Activated effector memory CD4-positive, alpha-beta T cell treated with anti-CD3 and anti-CD28 coated beads, Interleukin-2, amount 50 U/mL, for 16 hours (primary cell): ENCODE results near the gene PHC3.
A peak's percentile ranks its signal among the peaks of the same experiment; 100 is the strongest.

ENCODE experiments used
- DNase-seq: peaks from one replicate; pipeline ENCODE4 v3.0.0-alpha.2; 2020

Gene PHC3

DNA sequence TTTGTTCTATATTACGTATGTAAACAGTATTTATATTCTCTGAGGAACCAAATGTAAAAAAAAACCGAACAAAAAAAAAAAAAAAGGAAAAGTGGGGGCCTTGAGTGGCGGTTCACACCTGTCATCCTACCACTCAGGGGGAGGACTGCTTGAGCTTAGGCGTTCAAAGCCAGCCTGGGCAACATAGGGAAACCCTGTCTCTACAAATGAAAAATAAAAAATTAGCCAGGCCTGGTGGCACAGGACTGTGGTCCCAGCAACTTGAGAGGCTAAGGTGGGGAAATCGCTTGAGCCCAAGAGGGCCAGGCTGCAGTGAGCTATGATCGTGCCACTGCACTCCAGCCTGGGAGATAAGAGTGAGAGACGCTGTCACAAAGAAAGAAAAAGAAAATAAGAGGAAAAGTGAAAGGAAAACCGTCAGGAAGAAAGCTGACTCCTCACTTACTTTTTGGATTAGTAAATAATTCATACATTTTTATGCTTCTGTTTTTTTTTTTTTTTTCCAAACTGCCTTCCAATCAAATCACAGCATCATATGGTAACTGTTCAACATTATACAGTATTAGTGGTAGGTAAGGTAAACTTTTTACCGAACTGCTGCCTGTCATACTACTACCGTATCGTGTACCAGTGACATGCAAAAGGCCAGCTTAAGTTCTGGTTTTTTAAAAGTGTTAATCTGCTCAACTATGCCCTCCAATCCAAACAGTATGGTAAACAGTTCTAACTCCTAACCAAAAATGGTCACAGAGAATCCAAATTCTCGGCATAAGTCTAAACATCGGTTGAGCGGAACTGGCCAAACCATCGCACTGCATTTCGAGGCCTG is 1.2 kb downstream of the PHC3 start:
- DNase-seq, result peak; percentile 66

DNA sequence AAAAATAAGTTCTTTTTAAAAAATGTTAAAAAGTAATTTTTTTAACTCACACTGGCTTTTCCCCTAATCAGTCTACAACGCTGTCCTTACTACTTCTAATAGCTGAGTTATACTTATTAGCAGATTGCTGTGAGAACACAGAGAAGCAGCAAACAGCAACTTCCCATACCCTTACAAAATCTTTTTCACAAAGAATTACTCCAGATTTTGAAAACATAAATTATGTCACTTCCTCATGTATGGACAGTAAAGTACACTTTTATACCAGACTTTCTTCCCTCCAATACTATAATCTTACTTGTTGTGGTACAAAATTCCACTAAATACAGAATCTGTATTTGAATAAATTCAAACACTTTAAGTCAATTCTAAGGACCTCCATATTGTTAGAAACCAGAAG is 2.1 kb downstream of the PHC3 start:
- DNase-seq, result no peak

DNA sequence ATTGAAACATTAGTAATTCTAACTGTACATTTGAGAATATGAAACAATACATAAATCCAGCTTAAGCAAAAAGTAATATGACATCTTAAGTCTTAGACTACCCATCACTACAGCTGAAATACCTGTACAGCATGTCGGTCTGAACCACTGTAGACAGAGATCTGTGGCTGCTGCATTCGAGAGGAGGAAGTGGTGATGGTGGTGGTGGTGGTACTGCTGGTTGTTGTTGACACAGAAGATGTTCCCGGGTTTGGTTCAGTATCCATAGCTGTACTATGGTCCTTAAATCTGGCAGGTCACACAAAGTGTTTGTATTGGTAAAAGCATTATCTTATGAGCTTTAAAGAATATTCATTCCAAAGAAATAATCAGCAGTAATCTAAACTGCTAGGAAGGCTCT is 2.9 kb downstream of the PHC3 start:
- peak; percentile 80 for DNase-seq

DNA sequence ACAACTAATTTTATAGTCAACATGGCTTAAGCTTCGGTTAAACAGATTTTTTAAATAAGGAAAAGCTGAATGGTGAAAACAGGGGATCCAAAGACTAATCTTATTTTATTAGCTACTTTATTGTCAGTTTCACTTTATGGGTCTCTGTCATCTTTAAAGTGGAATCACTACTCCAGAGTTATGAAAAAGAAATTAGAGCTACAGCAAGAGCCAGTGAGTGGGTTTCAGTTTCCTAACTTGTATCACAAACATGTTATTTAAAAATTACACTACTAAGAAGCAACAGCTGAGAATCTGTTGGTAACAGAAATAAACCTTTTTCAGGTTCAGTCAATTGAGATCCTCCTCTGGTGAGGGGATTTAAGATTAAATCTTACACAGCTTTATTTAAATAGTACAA is 10.0 kb downstream of the PHC3 start:
- DNase-seq, result no peak

DNA sequence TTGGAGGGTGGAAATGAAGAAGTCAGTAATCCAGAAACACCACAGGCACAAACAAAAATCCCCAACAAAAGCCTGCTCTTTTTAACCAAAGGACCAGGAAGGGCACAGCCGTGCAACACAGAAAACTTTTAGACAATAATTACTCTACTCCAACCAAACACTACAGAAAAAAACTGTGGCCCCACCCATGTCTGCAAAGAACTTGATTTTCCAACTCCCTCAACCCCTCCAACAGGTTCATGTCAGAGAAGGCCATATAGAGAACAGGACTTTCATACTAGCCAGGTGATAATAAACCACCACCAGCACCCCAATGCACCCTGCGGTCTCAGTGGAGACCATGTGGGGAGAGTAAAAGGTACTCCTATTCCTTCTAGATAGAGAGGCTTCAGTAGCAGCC is 16.8 kb downstream of the PHC3 start:
- no peak for DNase-seq

DNA sequence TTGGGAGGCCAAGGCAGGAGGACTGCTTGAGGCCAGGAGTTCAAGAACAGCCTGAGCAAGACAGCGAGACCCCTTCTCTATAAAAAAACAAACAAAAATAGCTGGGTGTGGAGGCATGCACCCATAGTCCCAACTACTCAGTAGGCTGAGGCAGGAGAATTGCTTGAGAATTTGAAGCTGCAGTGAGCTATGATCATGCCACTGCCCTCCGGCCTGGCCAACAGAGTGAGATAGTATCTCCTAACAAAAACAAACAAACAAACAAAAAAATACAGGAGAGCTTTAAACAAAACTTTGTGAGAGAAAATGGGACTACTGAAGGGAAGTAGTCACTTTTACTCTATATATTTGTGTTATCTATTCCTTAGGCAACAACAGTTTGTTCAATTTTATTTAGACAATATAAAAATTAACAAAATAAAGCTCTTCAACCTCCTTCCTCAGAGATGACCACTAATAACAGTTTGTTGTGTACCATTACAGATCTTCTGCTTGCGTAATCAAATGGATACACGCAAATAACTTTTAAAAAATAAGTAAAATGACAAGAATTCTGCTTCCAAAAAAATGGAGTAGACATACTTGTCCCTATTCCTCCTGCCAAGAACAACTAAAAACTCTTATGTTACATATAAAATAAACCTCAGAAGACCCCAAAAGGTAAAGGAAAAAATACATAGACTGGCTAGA is 17.4 kb downstream of the PHC3 start:
- DNase-seq, result no peak

DNA sequence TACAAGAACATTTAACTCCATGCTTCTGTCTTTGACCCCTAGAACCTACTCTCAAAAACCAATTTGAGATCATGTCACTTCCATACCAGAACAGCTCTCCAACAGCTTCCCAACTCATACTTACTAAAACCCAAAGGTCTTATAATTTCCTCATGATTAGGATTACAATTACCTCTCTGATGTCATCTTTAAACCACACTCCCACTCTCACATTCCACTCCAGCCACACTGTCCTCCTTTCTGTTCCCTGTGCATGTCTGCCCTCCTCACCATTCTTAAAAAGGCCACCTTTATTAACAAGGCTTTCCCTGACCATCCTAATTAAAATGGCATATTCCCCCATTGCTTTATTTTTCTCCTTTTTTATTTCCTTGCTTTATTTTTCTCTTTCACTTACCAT is 18.9 kb downstream of the PHC3 start:
- no peak for DNase-seq

DNA sequence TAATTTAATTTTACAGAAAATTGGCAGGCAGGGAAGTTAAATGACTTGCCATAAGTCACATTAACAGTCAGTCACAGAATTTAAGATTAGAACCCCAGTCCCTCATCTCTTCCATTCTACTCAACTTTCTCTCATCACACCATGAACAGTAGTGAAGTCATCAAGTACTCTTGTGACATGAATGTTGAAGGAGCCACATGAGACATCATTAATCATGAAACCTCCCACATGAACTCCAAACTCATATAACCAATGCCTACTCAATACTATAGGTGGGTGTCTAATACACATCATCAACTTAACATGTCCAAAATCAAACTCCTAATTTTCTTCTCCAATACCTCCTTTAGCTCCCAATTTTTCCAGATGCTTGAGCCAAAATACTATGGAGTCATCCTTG is 19.5 kb downstream of the PHC3 start:
- DNase-seq, result no peak

DNA sequence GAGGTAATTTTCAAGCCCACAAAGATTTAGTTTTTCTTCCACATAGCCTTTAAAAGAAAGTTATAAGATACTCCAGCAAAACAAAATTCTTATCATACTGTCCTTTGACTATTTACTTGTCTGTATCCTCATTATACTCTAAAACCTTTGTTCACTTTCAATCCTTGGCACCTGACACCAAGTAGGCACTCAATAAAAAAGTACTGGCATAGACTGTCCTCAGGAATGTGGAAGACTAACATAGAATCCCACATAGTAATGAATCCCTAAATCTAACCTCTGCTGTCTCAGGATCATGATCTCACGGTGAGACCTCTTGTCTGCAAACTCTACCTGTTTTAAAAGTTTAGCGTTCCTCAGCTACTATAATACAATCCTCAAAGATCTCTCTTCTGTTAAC is 21.6 kb downstream of the PHC3 start:
- DNase-seq, result no peak

DNA sequence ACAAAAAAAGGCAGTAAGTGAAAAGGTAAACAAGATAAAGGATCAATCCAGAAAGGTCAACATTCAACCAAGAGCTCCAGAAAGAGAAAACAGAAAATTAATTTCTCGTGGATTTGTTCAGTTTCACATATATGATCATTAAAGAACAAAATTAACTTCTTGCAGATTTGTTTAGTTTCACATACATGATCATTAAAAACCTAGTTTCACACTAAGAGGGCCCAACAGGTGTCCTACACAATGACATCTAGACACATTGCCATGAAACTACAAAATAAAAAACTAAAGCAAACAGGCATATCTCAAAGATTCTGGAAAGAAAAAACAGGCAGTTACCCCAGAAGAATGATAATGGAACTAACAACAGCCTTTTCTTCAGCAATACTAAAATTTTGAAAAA is 22.1 kb downstream of the PHC3 start:
- no peak for DNase-seq

DNA sequence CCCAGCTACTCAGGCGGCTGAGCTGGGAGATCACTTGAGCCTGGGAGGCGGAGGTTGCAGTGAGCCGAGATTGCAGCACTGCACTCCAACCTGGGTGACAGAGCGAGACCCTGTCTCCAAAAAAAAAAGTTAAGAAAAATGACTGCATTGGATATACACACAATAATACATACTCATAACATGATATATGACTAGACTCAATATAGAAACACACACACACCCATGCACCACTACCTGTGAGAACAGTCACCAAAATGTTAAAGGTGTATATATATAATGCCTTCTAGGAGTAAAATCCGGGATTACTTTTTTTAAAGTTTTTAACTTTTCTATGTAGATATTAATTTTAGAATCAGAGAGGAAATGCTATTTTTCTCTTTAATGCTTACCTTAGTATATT is 25.9 kb downstream of the PHC3 start:
- no peak for DNase-seq

DNA sequence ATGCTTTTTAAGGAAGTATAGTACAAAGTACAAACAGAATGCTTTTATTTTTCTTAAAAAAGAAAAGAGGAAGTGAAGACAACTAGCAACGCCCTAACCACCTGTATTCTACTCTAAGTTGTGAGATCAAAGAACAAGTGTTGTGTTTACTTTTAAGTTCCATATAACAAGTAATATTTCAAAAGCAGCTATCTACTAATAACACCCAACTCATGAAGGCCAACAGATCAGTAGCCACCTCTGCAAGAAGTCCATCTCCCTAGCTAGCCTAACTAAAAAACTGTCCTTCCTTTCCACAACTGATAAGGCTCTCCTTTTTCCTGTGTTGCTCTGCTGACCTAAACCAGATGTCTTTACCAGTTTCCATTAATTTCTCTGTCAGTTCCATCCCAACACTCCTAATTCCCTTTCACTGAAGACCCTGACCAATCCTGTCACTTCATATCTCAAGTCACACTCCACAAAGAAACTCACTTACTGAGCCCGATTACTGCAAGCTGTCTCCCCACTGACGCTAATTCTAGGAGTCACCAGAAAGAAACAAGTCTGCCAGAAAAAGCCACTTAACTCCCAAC is 26.9 kb downstream of the PHC3 start:
- DNase-seq, result no peak

DNA sequence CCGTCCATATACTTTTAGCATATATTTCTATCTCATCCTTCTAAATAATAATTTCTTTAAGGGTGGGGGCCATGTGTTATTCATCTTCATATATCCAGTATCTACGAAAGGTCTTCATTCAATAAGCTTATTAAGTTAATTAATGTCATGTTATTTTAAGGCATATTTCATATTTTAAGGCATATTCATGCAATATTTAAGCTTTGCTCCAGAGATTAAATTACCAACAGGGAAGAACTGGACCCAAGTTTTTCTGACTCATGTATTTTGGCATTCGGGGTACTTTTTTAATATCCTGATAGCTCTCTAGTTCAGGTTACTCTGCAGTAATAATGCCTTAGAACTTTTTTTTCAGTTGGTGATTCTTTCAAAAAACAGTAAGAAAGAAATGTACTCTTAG is 27.4 kb downstream of the PHC3 start:
- DNase-seq, result no peak

DNA sequence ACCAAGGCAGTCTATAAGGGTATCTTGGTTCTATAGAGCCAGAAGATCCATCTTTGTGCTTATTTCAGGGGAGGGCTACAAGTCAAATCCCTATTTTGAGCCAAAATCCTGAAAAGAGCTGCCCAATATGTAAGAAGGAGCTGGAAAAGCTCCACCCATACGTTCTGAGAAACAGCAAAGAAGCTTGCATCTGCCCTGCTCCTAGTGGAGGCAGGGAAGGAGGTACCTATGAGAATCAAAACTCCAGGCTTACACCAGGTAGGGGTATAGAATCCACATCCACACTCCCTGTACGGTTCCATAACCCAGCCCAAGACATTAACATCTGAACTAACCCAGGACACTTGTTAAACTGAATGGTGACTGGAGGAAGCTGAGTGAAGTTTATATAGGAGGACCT is 30.0 kb downstream of the PHC3 start:
- no peak for DNase-seq

DNA sequence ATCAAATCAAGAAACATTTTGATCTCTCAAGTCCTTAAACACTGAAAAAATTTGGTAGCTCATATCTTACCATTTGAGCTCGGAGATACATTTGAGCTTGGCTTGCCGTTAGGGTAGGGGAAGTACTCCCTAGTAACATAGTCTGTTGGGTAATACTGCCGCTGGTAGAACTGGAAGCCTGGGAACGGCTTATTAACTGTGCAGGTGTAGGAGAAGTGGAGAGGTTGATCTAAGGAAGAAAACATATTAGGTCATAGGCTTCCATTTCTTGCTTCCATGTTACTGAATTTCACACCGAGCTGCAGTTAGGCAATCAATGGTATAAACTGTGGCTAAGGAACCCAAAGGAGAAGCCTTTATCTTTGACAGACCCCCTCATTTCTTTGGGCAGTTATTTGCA is 32.5 kb downstream of the PHC3 start:
- no peak for DNase-seq

DNA sequence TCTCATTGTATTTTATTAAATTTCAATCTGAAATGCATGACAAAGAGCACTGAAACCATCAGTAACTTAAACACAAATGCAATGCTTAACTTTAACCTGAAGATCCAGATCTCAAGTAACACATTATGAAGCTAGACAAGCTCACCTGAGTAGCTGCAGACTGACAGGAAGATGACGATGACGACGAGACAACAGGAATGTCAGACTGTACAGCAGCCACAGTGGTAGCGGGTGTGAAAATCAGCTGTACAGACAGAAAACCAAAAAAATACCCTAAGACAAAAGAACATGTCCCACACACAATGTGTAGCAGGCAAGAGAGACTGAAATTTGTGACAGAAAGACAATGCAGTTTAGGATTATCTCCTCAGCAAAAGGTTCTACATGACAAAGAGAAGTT is 36.3 kb downstream of the PHC3 start:
- DNase-seq, result no peak

DNA sequence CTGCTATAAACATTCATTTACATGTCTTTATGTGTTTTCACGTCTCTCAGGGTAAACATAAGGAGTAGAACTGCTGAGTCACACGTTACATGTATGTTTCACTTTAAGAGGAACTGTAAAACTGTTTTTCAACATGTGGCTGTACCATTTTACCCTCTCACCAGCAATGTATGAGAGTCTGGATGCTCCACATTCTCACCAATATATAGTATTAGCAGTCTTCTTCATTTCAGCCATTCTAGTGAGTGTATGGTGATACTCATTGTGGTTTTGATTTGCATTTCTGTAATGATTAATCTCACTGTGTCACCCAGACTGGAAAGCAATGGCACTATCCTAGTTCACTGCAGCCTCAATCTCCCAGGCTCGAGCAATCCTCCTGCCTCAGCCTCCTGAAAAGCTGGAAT is 37.1 kb downstream of the PHC3 start:
- DNase-seq, result no peak

DNA sequence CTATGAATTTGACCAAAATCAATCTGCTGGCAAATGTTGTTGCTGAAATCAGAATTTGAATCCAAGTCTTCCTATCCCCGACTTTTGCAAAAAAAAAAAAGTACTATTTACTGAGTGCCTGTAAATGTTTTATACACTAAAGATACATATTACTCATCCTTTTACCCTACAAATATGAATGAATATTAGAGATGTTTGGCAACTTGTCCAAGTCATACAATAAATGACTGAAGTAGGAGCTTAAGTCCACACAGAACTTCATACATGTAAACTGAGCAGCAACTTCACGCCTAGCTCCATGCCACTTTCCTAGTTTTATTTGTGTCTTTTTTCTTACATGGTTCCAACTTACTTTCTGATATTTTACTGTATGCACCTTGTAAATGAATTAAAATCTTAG is 39.2 kb downstream of the PHC3 start:
- no peak for DNase-seq

DNA sequence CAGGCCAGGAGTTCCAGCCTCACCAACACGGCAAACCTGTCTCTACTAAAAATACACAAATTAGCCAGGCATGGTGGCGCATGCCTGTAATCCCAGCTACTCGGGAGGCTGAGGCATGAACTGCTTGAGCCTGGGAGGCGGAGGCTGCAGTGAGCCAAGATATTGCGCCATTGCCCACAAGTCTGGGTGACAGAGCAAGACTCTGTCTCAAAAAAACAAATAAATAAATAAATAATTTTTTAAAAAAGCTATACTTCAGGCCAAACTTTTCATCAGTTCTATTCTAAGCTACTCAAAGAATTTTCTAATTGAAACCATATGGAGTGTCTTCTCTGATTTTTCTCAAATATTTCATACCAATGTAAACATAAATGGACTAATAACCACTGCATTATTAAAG is 43.5 kb downstream of the PHC3 start:
- DNase-seq, result no peak

DNA sequence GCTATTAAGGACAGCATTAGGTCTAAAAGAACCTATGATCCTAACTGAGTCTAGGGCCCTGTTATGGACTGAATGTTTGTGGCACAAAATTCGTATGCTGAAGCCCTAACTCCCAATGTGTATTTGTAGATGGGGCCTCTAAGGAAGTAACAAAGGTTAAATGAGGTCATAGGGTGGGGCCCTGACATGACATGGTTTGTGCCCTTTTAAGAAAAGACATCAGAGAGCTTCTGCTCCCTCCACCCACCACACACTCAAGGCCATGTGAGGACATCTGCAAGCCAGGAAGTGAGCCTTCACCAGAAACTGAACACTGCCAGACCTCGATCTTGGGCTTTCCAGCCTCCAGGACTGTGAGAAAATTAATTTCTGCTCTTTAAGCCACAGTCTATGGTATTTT is 49.2 kb downstream of the PHC3 start:
- DNase-seq, result no peak

DNA sequence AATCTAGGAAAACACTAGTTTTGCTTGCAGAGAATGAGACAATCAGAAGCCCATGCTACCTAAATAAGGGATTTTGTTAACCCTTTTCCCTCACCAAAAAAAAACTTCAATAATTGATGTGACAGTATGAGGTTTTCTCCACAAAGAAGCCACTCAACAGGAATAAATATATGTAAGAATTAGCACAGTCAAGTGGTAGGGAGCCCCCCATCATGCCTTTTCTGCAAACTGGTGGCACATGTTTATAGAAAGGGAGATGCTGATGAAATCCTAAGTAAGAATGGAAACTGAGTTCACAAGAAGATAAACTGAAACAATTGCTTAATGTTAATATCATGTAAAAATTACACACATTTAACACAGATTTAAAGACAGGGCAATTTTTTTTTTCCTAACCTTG is 51.0 kb downstream of the PHC3 start:
- DNase-seq, result no peak

DNA sequence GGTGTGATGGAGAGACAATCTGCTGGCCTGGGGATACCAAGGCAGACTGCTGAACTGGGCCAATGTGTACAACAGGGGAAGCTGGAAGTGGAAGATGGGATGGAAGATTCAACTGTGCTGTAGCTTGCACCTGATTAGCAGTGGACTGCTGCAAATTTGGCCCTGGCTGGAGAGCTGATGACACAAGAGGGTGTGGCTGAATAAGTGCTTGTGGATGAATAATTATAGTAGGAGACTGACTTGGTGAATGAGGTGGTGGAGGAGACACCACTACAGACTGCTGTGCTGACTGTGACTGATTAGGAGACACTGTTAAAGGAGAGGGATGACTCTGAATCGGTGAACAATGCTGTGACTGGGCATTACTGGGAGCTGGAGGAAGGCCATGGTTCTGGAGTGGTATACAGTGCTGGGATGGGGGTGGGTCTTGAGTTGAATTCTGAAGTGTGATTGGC is 52.5 kb downstream of the PHC3 start:
- no peak for DNase-seq

DNA sequence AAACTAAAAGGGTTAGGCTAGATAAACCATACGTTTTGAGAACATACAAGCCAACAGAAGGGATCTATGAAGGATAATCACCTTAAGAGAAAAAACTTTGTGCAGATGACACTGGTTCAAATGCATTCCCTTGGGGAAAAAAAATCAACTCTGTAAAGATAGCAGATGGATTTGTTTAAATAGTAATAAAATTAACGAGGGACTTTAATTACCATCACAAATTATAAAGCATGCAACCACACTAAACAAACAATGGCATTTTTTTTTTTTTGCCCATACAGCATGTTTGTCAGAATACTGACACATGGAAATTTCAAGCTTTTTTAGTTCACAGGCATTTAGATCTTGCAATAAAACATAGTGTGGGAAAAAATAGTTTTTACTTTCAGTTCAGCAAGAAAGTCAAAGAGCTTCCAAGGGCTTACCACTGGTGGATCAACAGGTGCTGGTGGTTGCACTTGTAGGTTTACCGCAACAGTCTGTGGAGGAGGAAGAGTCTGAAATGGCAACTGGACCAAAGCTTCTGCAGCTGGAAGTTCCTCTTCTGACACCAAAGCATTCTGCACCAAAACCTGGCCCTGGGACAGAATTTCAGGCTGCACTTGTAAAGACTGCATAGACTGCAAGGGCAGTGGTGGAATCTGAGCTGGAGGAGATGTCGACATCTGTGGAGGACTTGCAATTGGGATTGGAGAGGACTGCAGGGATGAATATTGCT is 53.1 kb downstream of the PHC3 start:
- DNase-seq, result no peak

DNA sequence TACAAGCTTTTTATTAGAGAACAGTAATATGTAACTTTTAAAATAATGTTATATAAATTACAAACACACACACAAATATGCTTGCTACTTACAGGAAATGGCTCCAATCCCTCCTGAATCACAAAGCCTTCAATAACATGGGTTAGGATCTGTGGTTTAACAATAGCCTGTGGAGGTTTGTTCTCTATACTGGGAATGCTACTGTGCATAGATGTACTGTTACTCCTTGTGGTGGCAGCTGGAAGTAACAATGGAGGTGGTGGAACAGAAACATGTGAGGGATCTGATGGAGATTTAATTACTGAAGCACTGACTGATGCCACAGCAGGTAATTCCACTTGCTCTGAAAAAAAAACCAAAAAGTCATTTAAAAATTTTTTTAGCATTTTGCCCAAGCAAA is 64.4 kb downstream of the PHC3 start:
- DNase-seq, result no peak
